Keratinocyte (primary cell): Measurements from ENCODE around the gene CISD3. TPM values are rescaled to one million over a fixed set of nuclear protein-coding genes. Genes with fewer than 3 reads are reported as not detected.

Experiments
- DNase-seq: peaks from one replicate; pipeline ENCODE4 v3.0.0-alpha.2; 2011; ENCODE audit warnings: low read depth, missing footprints, low spot score
- FAIRE-seq: peaks from 2 replicates; lab custom pipeline; 2011; peaks lifted over from hg19 to GRCh38; lab: Jason Lieb, UNC
- H2AFZ ChIP-seq: 2 replicates; pipeline ENCODE4 v1.6.0; 2012; ENCODE audit warnings: low read length, control low read depth, inconsistent platforms; ENCODE audit not compliant: control insufficient read depth
- H3K27ac ChIP-seq: 2 replicates; pipeline ENCODE4 v1.5.1; 2011; ENCODE audit warnings: low read length; ENCODE audit not compliant: control insufficient read depth, insufficient read depth
- H3K27me3 ChIP-seq: 3 replicates; pipeline ENCODE4 v1.6.0; 2011; ENCODE audit warnings: low read length; ENCODE audit not compliant: control insufficient read depth, insufficient read depth; ENCODE audit errors: extremely low read depth
- H3K36me3 ChIP-seq, 2 experiments: 2 replicates in 1 of 2; 3 replicates in 1 of 2; pipeline ENCODE4 v1.5.1; 2011; ENCODE audit warnings: low read length in 2 of 2, mild to moderate bottlenecking in 1 of 2; ENCODE audit not compliant: control insufficient read depth in 2 of 2, insufficient read depth in 2 of 2; ENCODE audit errors: extremely low read depth in 1 of 2
- H3K4me1 ChIP-seq: 3 replicates; pipeline ENCODE4 v1.5.1; 2011; ENCODE audit warnings: low read length; ENCODE audit not compliant: control insufficient read depth, insufficient read depth; ENCODE audit errors: extremely low read depth
- H3K4me2 ChIP-seq: 3 replicates; pipeline ENCODE4 v1.6.0; 2011; ENCODE audit warnings: low read depth, low read length; ENCODE audit not compliant: control insufficient read depth, insufficient read depth; ENCODE audit errors: extremely low read depth
- H3K4me3 ChIP-seq, 3 experiments: fragments of 200-600 bp in 1 of 3; sonication (generic) in 1 of 3; 2 replicates in 2 of 3; 3 replicates in 1 of 3; pipeline ENCODE4 v1.5.1; 2011 to 2016; ENCODE audit warnings: low read length in 3 of 3, mild to moderate bottlenecking in 3 of 3, control low read depth in 2 of 3, inconsistent platforms in 1 of 3, low read depth in 1 of 3, mixed read lengths in 1 of 3, mixed run types in 1 of 3, moderate library complexity in 1 of 3; ENCODE audit not compliant: control insufficient read depth in 2 of 3, insufficient read depth in 2 of 3; ENCODE audit errors: extremely low read depth in 1 of 3
- H3K79me2 ChIP-seq: 2 replicates; pipeline ENCODE4 v1.6.0; 2012; ENCODE audit warnings: low read length; ENCODE audit not compliant: control insufficient read depth, insufficient read depth
- H3K9ac ChIP-seq: 3 replicates; pipeline ENCODE4 v1.6.0; 2011; ENCODE audit warnings: low read length; ENCODE audit not compliant: control insufficient read depth, insufficient read depth; ENCODE audit errors: extremely low read depth
- H3K9me1 ChIP-seq: 3 replicates; pipeline ENCODE4 v1.6.0; 2011; ENCODE audit warnings: low read length; ENCODE audit not compliant: control insufficient read depth, insufficient read depth; ENCODE audit errors: extremely low read depth
- H3K9me3 ChIP-seq: 2 replicates; pipeline ENCODE4 v1.5.1; 2012; ENCODE audit warnings: low read depth, low read length; ENCODE audit not compliant: control insufficient read depth
- H4K20me1 ChIP-seq: 3 replicates; pipeline ENCODE4 v1.6.0; 2011; ENCODE audit warnings: low read length; ENCODE audit not compliant: control insufficient read depth, insufficient read depth; ENCODE audit errors: extremely low read depth
- CTCF ChIP-seq, 3 experiments: IDR thresholded peaks in 1 of 3; conservative IDR thresholded peaks in 1 of 3; optimal IDR thresholded peaks in 1 of 3; 2 replicates in 2 of 3; 3 replicates in 1 of 3; pipeline versions ENCODE3 to v1.5.1; 2011; ENCODE audit warnings: low read length in 3 of 3, mild to moderate bottlenecking in 3 of 3, moderate library complexity in 2 of 3, control low read depth in 1 of 3, inconsistent platforms in 1 of 3; ENCODE audit not compliant: insufficient read depth in 2 of 3; ENCODE audit errors: extremely low read depth in 1 of 3
- EZH2 ChIP-seq: IDR thresholded peaks from one replicate; pipeline ENCODE4 v1.6.1; 2012; ENCODE audit warnings: inconsistent platforms, mild to moderate bottlenecking, low read length, moderate library complexity
- dilution Hi-C: fragments of 300-500 bp; cut with MboI; formaldehyde crosslinking; loops from one replicate; pipeline ENCODE4 v1.7.0; 2020; ENCODE audit warnings: low sequenced_read_pairs; ENCODE audit not compliant: extremely low pct_ligation_motif_present
- polyA plus RNA-seq, 5 experiments: library from polyadenylated mRNA; depleted of rRNA in 3 of 5; stranded (reverse) in 3 of 5; stranded (forward) in 1 of 5; unstranded in 1 of 5; fragments of >200 nt; gene quantifications; 1 replicate in 1 of 5; 2 replicates in 3 of 5; 3 replicates in 1 of 5; pipeline versions ENCODE4 v1.2.1 to v1.2.3, GENCODE V29; 2011 to 2012; ENCODE audit warnings: missing spikeins in 2 of 5, low read depth in 1 of 5, low replicate concordance in 1 of 5

Gene CISD3
- polyA plus RNA-seq, 1 donor (not counting 4 experiments of a cell fraction or from before 2014, with no cell fraction given), result 17.1 TPM

DNA sequence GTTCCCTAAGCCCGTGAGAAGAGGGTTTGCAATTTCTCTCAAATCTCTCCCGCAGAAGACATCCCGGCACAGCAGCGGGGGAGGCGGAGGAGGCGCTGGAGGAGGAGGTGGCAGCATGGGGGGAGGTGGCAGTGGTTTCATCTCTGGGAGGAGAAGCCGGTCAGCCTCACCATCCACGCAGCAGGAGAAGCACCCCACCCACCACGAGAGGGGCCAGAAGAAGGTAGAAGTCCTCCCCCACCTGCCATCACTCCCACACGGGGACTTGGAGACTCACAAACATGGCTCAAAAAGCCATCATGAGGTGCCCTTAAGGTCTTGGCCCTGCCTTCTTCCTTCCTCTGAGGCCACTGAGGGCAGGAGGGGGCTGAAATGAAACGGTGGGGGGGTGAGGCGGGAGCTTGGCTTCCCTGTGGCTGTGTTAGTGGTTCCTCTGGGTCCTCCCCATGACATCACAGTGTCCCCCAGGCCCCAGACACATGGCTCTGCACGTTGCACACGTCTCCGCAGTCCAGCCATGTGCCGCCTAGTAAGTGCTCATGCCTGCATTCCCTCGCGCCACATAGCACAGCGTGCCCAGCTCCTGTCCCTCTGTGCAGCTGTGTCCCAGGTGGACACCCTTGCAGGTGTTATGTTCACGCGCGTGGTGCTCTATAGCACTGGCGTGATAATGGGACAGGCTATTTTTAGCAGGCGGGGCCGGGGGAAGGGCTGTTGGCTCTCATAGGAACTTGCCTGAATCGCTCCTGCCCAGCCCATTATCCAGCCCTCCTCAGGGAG lies 18.2 kb upstream of the CISD3 start:
- H3K9ac ChIP-seq, result no peak overlapping the region
- no peaks in the 10 kb centered on the region for H3K27me3 ChIP-seq
- H3K27ac ChIP-seq, result no peak overlapping the region
- TF ChIP-seq CTCF (optimal IDR thresholded peaks at IDR 0.05 in 1 of 3, IDR thresholded peaks at IDR 0.05 in 1 of 3, conservative IDR thresholded peaks at IDR 0.05 in 1 of 3; ENCODE audit: extremely low read depth in 1 of 3, insufficient read depth in 2 of 3, low read length in 3 of 3), result no peak
- TF ChIP-seq EZH2, result no peak
- no peak overlapping the region for H3K4me2 ChIP-seq
- no peak overlapping the region for H3K4me3 ChIP-seq
- H3K79me2 ChIP-seq, result no peaks in the 10 kb centered on the region
- H3K9me3 ChIP-seq, result no peaks in the 10 kb centered on the region
- no peak for FAIRE-seq
- H2AFZ ChIP-seq, result no peak overlapping the region
- peaks cover 18 to 37% of the 10 kb centered on the region in 2 experiments for H3K36me3 ChIP-seq
- no peaks in the 10 kb centered on the region for H3K4me1 ChIP-seq
- no peaks in the 10 kb centered on the region for H3K9me1 ChIP-seq
- dilution Hi-C loops, result no loop called here
- no peaks in the 10 kb centered on the region for H4K20me1 ChIP-seq
- no peak for DNase-seq

DNA sequence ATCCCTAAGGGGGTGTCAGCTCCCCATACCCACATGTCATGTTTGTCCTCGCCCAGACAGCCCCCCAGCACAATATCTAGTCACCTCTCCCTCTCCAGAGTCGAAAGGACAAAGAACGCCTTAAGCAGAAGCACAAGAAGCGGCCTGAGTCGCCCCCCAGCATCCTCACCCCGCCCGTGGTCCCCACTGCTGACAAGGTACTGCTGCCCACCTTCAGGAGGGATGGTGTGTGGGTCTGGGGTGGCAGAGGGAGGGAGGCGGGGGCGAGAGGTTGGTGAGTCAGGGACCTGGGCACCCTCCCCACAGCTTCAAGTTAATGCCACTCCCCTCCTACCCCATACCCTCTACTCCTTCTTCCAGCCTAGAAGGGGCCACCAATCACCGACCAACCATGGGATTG lies 17.5 kb upstream of the CISD3 start:
- H3K9me3 ChIP-seq, result no peaks in the 10 kb centered on the region
- H3K4me3 ChIP-seq, result no peak overlapping the region
- H3K36me3 ChIP-seq, result peaks cover 18 to 43% of the 10 kb centered on the region in 2 experiments
- no peaks in the 10 kb centered on the region for H3K27me3 ChIP-seq
- no peak overlapping the region for H2AFZ ChIP-seq
- dilution Hi-C loops, result no loop called here
- H3K4me1 ChIP-seq, result no peaks in the 10 kb centered on the region
- H3K27ac ChIP-seq, result no peak overlapping the region
- DNase-seq (no peak), FAIRE-seq (no peak)
- no peak for TF ChIP-seq CTCF (optimal IDR thresholded peaks at IDR 0.05 in 1 of 3, IDR thresholded peaks at IDR 0.05 in 1 of 3, conservative IDR thresholded peaks at IDR 0.05 in 1 of 3; ENCODE audit: extremely low read depth in 1 of 3, insufficient read depth in 2 of 3, low read length in 3 of 3)
- TF ChIP-seq EZH2, result no peak
- H3K79me2 ChIP-seq, result no peaks in the 10 kb centered on the region
- no peak overlapping the region for H3K9ac ChIP-seq
- H3K4me2 ChIP-seq, result no peak overlapping the region
- no peaks in the 10 kb centered on the region for H3K9me1 ChIP-seq
- H4K20me1 ChIP-seq, result no peaks in the 10 kb centered on the region
